GM18511 (cell line): ENCODE results near the gene PPARA.
A peak's percentile ranks its signal among the peaks of the same experiment; 100 is the strongest.
"Not testable (repeated sequence)": the region's sequence is repeated elsewhere in the genome, so short reads cannot be mapped to it uniquely, and the experiment has no call there.

Experiments
- ATAC-seq: cut with Tn5 transposase; IDR thresholded peaks from one replicate; pipeline ENCODE4 v1.9.1; 2021; ENCODE audit warnings: mild to moderate bottlenecking, moderate library complexity; ENCODE audit not compliant: unreplicated experiment

The PPARA gene

DNA sequence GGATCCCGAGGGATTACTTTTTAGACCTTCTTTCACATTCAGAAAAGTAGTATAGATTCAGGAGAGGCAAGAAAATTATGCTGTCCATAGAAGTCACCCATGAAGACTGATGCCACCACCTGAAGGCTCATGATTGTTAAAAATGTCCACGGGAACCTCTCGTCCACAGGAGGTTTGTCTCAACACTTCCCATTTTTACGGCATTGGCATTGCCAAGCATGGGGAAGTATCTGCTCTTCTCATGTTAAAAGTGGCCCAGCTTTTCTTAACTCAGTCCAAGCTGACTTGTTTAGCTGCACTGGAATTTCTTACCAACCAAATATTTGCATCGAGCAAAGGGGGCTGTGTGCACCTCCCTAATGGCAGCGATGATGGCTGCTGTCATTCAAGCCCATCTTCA is 90.2 kb downstream of the PPARA start:
- ATAC-seq, result no peak

DNA sequence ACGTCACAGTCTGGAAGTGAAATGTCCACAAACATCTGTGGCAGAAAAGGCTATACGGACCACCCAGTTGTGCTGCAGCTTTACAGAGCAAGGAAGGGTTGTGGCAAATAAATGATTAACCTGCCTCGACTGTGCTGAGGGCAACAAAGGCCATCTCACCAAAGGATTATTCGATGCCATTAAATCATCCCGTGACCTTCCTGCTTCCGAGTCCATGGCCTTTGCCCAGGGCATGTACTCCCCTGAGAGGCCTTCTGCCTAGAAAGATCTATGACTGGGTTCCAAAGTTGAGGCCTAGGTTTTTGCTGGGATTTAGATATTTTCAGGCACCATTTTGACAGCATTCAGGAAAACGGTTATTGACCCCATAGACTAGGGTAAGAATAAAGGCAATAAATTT is 90.6 kb downstream of the PPARA start:
- no peak for ATAC-seq

DNA sequence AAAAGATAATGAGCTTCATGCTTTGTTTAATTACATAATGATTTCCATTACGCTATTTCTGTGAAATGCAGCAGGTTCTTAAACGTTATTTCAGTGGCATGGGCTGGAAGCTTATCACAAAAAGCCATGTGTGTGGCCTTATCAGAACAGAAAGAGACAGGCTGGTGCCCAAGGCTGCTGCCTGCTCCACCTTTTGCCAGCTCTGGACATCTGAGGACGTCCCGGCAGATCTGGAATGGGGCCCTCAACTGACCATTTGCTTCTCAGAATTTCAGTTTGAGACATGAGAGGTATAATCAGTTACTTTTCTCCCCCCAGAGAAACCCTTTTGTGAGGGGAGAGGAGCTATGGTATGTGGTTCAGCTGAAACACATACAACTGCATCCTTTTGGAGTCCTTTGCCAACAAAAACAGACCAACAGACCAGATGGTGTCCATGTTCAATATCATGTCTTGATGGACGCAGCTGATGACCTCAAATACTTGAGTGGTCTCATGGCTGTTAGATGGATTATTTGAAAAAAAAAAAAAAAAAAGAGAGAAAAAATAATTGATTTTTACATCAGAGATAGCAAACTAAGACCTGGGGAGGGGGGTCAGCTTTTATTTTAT is 91.2 kb downstream of the PPARA start:
- ATAC-seq, result no peak

DNA sequence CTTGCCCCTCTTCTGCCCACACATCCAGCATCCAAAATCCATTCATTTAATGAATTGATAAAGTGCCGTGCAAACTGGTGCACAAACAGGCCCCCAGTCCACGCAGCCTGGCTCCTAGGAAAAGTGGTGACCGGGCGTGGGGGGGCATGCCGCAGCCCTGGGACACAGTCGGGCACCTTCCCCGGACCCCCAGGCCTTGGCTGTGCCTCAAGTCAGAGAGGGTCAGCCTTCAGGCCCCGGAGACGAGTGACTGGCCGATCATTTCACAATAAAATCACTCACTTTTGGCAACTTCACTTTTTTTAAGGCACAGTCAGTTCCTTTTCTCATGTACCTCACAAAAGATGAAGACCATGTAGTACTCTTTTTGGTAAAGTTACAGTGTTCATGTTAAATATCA is 91.8 kb downstream of the PPARA start:
- ATAC-seq, result no peak

DNA sequence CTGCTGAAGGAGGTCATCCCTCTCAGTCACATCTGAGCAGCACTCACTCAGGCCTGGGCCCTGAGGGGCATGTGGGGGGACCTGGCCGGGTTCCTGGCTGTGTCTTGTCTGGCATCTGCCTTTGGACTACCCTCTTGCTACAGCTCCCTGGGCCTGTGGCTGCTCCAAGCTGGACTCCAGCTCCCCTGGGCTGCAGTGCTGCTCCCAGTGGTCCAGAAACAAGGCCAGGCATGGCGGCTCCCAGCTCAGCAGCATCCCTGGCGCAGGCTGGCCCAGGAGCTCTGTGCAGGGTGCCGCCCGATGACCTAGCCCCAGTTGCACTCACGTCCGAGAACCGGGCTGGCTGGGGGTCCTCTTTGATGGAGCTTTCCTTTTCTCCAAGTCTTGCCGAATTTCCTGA is 94.4 kb downstream of the PPARA start:
- ATAC-seq, result no peak

DNA sequence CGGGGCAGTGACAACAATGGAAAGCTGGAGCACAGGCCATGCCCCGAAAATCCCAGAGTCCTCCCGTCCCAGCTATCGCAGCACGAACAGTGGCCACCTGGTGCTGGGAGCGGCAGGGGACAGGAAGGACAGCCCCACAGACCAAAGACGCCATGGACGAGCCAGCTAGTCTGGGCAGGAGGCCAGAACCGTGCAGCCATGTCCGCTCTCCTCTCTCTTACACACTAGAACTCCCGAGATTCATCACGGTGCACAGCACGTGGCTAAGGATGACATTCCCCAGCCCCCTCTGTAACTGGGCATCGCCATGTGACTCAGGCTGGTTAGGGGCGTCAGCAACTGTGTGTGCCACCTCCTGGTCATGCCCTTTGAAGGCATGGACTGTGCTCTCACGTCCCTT is 95.2 kb downstream of the PPARA start:
- no peak for ATAC-seq

DNA sequence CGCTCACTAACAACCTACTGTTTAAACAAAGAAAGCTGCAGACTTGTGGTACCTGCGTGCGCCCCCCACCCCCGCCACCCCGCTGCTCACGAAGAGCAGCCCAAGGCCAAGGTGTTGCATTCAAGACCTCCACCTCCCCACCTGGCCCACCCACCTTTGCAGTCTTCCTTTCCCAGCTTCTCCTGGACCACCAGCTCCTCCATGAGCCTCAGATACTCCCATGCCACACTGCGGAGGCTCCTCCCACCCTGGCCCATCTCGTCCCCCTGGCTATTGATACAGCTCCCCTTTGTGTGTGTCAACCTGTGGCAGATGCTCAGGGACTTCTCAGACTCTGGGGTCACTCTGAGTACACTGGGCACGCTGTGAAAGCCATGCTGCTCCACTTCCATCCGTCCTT is 95.9 kb downstream of the PPARA start:
- ATAC-seq, result no peak

DNA sequence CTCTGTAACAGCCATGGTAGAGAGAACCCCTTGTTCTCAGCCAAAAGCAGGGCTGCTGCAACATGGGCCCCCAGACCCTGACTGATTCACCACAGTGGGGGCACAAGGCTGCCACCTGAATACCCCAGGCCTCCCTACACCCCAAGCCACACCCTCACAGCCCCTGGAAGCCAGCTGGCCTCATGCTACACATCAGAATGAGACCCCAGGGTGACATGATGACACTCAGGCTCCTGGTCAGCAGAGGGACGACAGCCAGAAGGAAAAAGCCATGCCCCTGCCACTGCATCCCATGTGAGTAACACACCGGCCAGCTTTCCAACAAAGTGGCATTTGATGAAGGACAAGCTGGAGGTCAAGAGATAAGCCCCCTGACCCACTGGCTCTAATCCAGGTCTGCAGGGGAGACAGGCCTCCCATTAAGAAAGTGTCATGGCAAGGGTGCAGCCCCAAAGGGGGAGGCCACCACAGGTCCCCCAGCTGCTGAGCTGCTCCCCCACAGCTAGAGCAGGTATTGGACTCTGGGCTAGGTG is 97.2 kb downstream of the PPARA start:
- ATAC-seq, result no peak

DNA sequence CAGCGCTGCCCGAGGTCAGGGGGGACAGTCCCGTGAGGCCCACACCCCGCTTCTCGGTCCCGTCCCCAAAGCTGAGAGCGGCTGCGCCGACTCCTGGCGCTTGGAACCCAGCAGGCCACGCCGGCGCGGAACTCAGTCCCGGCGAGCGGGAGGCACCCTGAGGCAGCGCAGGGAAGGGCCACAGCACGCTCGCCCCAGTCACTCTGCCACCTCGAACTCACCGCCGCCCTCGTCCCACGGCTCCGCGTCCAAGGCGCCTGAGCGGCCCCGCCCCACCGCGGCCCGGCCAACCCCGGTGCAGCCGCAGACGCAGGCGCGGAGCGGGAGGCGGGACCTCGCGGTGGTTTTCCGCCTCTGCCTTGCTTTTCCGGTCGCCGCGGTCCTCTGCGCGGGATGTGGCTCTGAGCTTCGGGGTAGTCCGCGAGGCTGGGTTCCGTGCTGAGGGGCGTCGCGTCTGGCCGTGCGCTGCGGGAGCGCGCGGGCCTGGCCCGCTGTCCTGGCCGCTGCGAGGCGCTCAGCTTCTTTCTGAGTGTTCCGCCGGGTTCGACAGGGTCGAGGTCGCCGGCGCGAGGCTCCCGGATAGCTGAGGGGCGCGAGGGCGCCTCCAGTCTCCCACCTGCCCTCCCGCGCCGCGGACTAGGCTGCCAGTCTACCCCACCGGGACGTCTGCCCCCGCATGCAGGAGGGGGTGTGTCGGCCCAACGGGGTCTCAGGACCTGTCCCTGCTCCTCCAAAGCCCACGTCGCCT is 99.9 kb downstream of the PPARA start, which contains the start of gene CDPF1:
TSS of gene CDPF1 (minus strand) at position 259 of the 748 bp plus-strand sequence. CDS start 2,009 bp downstream, outside the sequence.
- ATAC-seq, result peak; percentile 88

DNA sequence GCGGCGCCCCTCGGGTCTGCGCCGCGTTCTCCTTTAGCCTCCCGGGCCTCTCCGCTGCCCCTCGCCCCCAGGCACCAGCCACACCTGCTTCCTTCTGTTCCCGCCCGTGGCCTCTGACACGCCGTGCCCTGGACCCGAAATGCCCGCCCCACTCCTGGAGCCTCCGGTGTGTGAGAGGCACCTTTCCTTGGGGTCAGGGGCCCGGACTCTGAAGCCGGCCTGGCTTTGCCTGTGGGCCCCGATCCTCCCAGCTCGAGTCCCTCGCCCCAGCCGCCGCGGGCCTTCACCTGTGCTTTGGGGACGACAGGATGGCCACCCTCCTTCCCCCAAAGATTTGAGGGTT is 100.4 kb downstream of the PPARA start:
- peak; percentile 20 for ATAC-seq

DNA sequence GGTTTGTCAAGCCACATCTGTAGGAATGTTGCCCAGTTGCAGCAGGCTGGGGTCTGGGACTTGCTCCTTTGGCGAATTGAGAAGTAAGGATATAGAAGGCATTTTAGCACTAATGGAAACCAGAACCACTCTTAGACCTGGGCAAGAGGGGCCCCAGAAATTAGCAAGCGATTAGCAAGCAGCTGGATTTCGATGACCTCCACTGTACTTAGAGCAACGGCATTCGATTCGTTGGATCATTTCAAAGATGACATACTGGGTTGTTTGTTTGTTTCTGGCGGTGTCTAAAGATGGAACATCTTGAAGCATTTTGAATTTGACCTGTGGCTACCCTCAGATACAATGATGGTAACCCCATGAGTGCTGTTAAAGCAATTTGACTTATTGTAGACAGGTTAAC is 100.9 kb downstream of the PPARA start:
- ATAC-seq, result no peak

DNA sequence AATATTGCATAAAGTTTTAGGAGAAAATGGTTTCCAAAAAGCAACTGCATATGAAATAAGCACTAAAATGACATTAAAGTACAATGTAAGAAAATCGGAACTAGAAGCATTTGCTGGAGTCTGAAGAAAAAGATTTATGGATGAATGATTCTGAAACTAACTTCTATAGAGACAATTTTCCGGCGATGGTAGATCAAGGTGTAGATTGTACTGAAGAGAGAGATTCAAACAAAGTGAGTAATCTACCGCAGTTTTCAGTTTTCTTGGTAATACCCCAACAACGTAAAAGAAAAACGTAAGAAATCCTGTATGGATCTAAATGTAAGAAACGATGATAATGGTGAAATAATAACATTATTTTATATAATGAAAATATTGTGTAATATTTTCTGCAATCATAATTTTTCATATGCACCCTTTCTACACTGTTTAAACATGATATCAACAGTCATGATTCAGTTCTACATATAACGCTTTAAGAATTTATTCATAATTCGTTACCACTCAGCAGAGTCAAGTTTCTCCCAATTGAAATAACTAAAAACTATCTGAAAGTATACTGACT is 101.6 kb downstream of the PPARA start:
- ATAC-seq, result no peak

DNA sequence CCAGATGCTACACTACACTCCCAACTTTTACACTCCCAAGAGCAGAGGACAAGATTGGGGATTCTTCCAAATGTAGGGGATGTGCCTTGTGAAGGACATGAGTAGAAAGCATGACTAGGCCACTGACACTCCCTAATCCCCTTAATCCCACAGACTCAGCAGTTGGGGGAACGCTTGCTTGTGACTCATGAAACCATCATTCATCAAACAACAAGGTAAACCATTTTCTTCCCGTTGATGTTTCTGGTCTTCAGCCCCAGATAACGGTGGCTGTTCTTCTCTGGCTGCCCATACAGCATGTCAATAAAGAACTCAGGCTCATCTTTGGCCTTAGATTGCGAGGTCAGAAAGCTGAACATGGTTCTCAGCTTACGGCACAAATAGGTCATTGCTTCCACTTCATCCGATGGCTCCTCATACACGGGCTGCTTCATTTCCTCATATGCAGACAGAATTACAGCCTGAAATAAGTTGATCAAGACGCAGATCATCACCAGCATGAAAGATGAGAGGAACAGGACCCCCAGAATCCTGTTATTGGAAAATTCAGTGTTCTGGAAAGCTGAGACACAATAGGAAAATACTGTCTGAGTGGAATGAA is 106.1 kb downstream of the PPARA start:
- no peak for ATAC-seq

DNA sequence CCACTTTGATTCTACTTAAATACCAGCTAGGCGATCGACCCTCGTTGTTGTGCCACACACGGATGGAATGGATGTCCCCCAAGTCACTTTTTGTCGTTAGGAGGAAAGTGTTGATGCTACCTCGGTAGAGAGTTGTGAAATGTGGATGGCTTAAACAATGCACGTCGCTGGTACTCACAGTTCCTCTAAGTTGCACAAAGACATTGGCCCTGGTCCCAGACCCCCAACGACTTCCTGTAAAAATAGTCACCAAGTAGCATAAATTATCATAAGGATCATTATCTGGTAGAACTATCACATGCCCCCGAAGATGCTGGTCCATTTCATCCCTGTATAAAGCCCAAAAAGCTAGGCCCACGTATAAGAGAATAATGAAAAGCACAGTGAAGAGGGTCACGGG is 109.0 kb downstream of the PPARA start:
- ATAC-seq, result no peak

DNA sequence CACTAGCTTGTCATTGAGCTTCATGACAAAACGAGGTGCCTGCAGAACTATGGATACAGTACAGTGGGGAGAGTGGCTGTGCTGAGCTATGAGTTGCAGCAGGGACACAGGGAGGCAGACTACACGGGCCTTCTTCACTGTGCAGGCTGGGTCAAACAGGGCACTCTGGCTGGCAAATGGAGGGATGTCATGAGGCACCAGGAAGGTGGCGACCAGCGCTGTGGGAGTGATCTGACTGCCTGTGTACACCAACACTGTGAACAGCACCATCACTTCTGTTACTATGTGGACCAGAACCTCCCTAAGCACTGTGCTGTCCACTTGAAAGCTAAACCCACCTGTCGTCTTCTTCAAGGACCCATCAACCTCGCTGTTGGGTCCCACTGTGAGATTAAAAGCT is 109.7 kb downstream of the PPARA start:
- no peak for ATAC-seq

DNA sequence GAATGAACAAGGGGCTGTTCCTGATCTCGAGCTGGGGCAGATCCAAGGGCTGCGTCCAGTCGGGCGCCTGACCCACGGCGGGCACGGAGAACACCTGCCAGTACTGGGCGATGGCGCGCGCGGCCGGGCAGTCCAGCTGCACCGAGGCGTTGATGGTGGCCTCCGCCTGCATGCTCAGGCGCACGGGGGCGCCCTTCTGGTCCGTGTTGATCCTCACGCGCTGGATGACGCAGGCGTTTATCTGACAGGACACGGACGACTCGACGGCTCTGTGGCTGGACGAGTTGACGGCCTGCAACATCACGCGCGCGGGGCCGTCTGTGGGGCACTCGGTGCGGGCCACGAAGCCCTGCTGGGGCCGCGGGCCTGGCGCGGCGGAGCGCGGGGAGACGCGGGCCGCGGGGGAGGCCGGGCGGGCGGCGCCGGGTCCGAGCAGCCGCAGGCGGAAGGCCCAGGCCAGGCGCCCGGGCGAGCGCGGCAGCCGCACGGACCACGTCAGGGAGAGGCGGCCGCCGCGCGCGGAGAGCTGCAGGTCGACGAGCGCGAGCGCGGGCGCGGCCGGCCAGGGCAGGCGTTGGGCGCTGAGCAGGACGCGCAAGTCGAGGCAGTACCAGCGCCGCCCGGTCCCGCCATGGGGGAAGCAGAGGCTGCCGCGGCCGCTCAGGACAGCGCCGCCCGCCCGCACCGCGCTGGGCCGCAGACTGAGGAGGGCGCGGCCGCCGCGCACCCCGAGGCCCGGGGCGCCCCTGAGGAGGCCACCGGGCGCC is 112.3 kb downstream of the PPARA start:
- no peak for ATAC-seq

DNA sequence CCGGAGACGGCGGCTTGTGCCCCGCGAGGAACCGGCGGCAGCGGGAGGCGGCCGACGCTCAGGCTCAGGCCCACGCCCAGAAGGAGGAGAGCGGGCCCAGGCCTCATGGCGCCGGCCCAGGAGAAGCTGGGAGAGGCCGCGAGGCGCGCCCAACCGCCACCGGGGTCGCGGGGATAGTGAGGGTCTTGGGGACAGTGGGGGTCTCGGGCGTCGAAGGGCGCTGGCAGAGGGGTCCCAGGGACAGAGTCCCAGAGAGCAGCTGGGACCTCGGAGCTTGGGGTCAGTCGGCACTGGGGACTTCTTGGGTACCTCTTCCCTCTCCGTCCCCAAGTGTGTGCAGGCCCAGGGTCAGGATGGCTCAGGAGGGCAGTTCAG is 112.9 kb downstream of the PPARA start, which contains the start of gene PKDREJ:
TSS of gene PKDREJ (minus strand) at position 128 of the 375 bp plus-strand sequence. CDS start at position 107, 21 bp downstream.
- no peak for ATAC-seq

DNA sequence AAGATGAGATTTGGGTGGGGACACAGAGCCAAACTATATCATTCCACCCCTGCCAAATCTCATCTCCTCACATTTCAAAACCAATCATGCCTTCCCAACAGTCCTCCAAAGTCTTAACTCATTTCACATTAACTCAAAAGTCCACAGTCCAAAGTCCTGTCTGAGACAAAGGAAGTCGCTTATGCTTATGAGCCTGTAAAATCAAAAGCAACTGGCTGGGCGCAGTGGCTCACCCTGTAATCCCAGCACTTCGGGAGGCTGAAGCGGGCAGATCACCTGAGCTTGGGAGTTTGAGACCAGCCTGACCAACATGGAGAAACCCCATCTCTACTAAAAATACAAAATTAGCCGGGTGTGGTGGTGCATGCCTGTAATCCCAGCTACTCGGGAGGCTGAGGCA is 114.2 kb downstream of the PPARA start:
- not testable (repeated sequence) for ATAC-seq

DNA sequence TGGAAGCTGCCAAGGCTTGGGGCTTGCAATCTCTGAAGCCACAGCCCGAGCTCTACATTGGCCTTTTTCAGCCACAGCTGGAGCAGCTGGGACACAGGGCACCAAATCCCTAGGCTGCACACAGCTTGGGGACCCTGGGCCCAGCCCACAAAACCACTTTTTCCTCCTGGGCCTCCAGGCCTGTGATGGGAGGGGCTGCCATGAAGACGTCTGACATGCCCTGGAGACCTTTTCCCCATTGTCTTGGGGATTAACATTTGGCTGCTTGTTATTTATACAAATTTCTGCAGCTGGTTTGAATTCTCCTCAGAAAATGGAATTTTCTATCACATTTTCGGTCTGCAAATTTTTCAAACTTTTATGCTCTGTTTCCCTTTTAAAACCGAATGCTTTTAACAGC is 115.3 kb downstream of the PPARA start:
- ATAC-seq, result not testable (repeated sequence)

DNA sequence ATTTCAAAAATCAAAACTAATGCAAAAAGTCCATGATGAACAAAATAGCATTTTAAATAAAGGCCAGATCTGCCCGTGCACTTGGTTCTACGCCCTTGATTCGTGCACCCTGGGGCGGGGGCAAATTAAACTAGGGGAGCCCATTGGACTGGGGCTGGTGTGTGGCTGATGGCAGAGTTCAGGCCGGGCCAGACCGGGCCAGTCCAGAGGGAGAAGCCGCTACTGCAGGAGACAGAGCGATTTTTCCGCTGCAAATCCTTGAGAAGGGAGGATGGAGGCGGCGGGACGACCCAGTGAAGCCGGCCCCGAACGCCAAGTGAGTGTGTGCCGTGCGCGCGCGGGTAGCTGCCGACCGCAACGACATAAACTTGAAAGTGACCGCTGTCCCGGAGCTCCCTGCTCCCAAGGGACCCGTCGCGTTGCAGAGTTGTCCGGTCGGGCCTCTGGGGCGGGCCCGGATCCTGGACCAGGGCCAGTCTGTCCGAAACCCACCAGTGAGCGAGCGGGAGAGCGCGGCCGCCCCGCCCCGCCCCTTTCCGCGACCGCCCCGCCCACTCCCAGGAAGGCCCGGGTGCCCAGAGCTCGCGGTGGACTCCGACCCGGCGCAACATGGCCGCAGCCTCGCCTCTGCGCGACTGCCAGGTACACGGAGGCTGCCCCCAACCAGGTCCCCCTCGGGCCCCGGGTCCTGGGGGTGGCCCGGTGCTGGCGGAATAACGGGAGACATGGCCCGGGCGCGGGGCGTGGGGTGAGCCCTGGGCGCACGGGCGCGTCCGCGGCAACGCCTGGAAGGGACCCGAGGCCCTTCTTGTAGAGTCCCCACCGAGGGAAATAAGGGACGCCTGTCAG is 117.3 kb downstream of the PPARA start, which contains the start of gene TTC38:
TSS of gene TTC38 (plus strand) at position 578 of the 849 bp plus-strand sequence. CDS start at position 610, 32 bp downstream.
- peak; percentile 81 for ATAC-seq
